IPS DF 19.7 (cell line): Measurements from ENCODE around the gene SLC25A13.

Experiments
- DNase-seq: peaks from one replicate; pipeline ENCODE4 v3.0.0-alpha.2; 2013; ENCODE audit warnings: low read depth, low spot score

SLC25A13 gene

DNA sequence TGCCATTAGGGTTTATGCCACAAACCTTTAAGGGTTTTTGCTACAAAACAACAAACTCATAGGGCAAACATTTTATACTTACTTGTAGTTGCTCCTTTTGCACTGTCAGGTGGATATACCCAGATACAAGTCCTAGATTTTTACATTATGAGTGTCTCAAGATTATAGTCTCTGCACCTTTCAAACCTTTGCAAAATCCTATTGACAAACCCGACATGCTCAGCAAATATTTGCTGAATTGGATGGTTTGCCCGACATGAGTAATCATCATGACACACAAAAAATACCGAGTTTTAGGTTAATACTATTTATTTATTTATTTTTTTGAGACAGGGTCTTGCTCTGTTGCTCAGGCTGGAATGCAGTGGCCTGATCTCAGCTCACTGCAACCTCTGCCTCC is 117.3 kb downstream of the SLC25A13 start:
- no peak for DNase-seq

DNA sequence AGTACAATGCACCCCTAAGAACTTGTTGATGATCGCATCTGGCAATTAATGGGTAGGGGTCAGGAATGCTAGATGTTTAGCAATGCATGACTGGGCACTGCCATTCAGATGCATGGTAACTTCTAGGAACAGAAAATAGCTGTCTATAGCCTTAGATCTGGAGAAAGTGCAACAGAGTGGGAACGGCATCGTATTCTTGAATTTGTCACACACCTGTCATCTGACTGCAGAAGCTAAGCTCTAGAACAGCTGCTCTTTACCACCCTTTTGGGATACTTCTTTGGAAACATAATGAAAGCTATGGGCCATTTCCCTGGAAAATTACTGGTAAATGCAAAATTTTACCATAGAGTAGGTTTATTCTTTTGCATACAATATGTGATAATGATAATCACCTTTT is 118.1 kb downstream of the SLC25A13 start:
- DNase-seq: no peak

DNA sequence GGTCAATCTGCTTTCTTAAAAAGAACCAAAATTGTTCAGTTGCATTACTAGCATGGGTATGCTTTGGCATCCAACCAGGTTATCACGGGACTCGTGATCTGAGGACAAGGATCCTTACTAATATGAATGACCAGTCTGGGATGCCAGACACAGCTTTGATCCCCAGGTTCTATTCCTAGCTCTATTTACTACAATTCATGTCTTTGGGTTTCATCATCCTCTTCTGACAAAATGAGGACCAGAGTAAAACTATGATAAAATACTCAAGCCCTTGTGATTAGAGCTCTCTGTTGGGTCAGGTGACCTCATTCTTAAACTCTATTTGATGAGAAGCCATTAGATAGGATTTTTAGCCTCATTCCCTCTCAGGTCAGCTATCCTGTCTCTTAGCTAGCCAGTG is 119.8 kb downstream of the SLC25A13 start:
- no peak for DNase-seq

DNA sequence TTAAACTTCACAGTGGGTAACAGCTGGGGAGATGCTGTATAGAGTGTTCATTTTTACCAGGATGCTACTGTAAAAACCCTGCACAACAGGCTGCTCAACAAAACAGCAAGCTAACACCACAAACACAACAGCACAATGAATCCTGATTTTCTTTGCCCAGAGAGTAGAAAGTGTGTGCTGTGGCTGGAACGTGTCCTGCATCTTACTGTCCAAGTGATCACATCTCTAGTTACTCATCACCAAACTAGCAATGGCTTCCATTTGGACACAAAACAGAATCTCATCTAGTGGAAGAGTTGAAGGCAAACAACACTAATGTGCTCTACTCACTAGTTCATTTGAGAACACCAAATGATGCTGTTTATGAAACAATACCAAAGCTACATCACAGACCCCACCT is 121.2 kb downstream of the SLC25A13 start:
- no peak for DNase-seq

GRCh38 chr7:96199421-96199820 is 122.5 kb downstream of the SLC25A13 start:
- DNase-seq: no peak

- DNase-seq: no peak
Observed at GRCh38 chr7:96198047-96198636, 123.8 kb downstream of the SLC25A13 start.

DNA sequence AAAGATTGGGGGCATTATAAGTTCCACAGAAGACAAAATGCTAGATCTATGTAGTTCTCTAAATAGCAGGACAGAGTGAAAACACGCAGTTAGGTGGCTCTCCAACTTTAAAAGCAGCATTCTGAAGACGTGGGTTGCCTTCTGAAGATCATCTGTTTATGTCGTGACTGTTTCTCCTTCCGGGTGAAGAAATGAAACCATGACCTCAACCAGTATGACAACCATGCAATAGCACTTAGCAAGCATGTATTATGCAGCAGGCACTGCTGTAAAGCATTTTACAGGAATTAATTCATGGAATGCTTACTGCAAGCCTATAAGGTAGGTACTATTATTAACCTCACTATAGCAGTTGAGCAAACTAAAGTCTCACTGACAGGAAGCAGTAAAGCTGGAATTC is 125.2 kb downstream of the SLC25A13 start:
- no peak for DNase-seq

- DNase-seq: no peak
Observed at GRCh38 chr7:96189129-96189820, 132.6 kb downstream of the SLC25A13 start.

DNA sequence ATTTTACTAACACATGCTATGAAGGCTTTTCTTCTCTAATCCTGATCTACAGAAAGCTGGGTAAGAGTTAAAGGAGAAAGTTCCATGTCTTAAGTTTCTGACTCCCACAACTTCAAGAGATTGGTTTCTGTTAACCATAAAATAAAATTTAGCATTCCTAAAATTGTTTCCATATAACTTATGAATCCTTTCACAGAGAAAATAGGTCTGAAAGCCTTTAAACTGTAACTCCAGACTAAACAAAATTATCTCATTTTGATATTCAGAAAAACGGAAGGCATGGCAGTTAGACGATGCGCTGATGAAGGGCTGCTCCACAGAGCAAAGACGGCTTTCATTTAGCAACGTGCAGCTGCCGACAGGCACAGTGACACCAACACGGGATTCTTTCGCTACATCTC is 133.3 kb downstream of the SLC25A13 start:
- no peak for DNase-seq

GRCh38 chr7:96188174-96188581 is 133.7 kb downstream of the SLC25A13 start:
- no peak for DNase-seq

- DNase-seq: no peak
Observed at GRCh38 chr7:96187735-96188134, 134.2 kb downstream of the SLC25A13 start.

- no peak for DNase-seq
Observed at GRCh38 chr7:96184783-96185182, 137.1 kb downstream of the SLC25A13 start.

GRCh38 chr7:96183163-96183670 is 138.7 kb downstream of the SLC25A13 start:
- no peak for DNase-seq

DNA sequence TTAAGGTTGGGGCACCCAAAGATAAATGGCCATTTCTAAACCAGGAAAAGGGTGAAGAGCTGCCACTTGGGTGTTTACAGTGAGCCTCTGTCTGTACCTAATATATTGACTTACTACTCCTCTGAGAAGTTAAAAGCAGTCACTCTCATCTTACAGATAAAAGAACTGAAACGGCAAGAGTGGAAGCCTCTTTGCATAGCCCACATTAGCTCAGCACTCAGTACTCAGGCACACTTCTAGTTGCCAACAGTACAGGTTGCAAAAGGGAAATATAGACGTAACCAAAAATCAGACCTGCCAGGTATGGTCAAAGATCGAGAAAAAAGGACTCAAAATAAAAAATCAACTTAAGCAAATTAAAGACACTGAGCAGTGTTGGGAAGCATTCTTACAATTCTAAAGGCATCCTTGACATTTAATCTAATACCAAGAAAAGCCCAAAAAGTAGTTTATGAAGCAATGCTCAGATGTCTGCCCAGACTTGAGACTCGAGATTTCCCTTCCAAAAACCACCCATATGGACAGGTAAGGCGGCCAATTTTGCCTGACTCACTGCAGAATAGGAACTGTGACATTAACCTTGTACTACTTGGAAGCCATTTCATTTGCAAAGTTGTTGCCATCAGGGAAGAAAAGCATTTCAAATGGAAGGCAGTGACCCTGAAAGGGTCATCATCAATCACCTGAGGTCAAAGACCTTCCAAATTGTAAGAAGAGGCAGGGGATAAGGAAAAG is 139.3 kb downstream of the SLC25A13 start:
- DNase-seq: no peak

- DNase-seq: no peak
Observed at GRCh38 chr7:96181174-96181573, 140.7 kb downstream of the SLC25A13 start.

GRCh38 chr7:96179837-96180236 is 142.1 kb downstream of the SLC25A13 start:
- no peak for DNase-seq

DNA sequence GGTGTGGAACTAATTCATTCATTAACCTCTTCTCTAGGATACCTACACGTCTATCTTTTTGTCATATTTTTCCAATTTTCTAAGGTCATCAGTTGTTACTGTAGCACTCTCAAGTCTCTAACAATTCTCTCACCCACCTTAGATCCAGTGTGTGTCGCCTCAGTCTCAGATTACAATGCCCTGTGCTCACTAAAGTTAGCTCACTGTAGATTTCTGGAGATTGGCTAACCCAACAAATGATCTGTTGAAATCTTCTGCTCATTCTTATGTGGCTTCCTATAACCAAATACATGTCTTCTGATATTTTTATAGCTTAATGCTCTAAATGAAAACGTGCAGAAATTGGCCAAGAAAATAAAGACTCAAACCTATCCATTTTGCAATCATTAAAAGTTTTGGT is 142.6 kb downstream of the SLC25A13 start:
- DNase-seq: no peak

- no peak for DNase-seq
Observed at GRCh38 chr7:96178581-96178980, 143.3 kb downstream of the SLC25A13 start.

DNA sequence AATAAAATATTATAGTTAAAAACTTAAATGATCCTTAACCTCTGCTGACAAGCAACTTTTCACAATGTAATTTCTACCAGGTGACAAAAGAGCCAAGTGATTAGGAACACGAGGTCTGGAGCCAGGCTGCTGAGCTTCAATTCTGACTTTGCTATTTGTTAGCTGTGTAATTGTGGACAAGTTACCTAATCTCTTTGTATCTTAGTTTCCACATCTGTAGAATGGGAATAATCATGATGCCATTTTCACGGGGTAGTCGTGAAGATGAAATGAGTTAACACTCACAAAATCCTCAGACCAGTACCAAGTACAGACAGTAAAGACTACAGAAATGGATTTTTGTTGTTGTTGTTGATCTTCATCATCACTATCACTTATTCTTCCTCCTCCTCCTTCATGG is 144.5 kb downstream of the SLC25A13 start:
- no peak for DNase-seq

DNA sequence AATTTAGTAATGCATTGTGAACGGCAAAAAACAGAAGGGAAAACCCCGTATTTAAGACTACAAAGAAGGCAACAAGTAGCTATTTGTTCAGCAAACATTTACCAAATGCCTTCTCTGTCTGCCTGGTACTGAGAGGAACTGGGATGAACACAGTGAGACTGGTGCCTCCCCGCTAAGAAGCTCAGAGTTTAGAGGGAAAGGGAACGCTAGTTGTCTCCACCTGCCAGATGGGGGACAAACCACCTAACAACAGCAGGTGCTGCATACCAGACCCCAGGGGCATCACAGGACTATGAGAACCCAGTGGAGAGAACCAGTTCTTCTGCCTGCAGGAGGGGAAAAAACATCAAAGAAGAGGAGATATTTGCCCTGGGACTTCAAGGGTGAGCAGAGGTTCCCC is 147.1 kb downstream of the SLC25A13 start:
- peak; percentile 12 for DNase-seq

GRCh38 chr7:96173781-96174180 is 148.1 kb downstream of the SLC25A13 start:
- no peak for DNase-seq

GRCh38 chr7:96169439-96169838 is 152.5 kb downstream of the SLC25A13 start:
- DNase-seq: no peak

DNA sequence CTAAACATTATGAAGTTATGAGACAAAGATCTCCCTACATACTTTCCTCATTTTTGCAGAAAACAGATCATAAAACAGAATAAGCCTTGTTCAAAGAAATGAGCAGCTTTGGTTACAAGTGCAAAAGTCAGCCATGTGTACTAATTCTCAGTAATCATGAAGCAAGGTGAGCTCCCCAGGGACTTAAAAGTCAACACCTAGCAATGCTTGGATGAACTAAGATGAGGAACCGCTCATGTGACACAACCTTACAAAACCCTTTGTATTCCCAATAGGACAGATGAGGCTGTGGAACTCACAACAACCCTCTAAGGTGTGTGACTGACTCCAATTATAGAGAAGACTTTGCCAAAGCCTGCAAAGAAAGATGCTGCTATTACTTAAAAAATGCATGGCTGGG is 154.5 kb downstream of the SLC25A13 start:
- DNase-seq: no peak
